ENCODE data around the gene OSTF1.

OSTF1 gene, protein sequence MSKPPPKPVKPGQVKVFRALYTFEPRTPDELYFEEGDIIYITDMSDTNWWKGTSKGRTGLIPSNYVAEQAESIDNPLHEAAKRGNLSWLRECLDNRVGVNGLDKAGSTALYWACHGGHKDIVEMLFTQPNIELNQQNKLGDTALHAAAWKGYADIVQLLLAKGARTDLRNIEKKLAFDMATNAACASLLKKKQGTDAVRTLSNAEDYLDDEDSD

DNA sequence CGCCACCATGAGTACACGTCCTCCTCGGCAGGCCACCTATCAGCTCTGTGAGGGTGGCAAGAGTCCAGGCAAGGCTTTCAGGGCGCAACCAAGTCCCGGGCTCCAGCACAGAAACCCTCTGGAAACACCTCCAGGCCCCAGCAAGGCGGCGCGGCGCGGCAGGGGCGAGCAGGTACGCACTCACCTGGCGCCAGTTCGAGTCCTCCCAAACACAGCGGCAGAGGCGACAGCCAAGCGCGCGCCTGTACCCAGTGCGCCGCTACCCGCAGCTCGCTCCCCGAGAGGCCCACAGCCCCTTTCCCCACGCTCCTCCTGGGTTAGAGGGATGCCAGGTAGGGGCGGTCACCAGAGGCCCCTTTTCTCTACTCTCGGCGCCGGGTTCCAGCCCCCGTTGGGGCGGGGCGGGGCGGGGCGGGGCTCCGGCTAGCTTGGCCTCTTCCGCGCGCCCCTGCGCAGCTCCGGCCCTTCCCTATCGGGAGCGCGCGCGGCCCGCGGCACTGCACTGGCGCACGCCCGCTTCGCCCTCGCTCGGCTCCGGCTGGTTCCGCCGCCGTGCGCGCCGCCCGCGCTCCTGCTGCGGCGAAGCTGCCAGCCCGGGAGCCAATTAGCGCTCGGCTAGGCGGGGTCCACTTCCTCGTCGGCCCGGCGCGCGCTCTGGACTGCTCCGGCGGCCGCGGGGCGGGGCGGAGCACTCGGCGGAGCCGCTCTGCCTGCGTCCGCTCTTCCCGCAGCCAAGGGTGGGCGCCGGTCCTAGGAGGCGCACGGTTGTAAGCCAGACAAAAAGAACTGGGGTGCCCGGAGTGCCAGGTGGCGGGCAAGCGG is at the start of gene OSTF1, which contains the start of gene NMRK1:
TSS of gene OSTF1 (plus strand) at position 691 of the 822 bp plus-strand sequence. CDS start 179 bp downstream, outside the sequence.
TSS of gene NMRK1 (minus strand) at position 332 of the 822 bp plus-strand sequence. CDS start 5,040 bp downstream, outside the sequence.
- DNase-seq, result peak; percentile 97

DNA sequence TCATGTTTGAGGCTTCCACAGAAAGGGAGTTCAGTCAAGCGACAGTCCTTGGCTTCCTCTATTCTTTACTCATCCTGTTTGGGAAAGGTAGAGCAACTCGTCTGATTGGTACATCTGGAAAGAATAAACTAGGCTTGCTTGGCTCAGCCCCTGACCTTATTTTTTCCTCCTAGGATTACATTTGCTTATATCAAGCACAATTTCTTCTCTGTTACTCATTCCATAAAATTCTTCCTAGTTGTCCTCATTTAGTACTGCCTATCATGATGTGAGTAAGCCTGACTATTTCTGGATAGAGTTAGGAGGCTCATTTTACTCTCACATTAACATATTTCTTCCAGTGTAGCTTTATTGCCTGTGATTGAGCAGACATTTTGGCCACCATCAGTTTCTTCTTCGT is 49.3 kb upstream of the OSTF1 start:
- DNase-seq, result no peak

DNA sequence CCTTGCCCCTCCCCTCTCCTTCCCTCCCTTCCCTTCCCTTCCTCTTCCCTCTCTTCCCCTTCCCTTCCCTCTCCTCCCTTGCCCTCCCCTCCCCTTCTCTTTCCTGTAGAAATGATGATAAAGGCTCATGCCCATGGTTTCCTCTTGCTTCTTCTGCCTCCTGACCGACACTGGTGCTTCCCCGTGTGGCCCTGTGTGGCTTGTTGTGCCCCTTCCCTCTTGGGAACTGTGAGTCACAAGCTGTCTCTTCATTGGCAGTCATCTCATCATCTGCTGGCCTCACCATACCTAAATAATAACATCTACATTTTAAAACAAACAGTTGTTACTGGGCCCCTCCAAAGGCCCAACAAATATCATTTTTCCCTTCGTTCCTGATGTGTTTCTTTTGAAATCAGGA is 48.5 kb upstream of the OSTF1 start:
- DNase-seq, result no peak

DNA sequence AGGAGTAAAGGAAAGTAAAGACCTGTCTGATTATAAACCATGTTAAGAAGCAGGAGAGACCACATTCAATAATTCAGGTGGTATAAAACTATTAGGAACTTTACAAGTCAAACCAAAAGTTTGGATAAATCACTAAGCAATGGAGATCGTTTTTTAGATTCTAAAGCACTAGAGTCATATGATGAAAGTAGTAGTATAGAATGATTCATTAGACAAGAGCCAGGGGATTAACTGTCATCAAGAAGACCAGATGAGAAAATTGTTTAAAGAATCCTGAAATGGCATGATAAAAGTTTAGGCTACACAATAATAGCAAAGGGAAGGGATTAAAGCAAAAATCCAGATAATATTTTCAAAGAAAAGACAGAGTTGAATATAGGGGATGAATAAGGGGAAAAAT is 47.3 kb upstream of the OSTF1 start:
- no peak for DNase-seq

DNA sequence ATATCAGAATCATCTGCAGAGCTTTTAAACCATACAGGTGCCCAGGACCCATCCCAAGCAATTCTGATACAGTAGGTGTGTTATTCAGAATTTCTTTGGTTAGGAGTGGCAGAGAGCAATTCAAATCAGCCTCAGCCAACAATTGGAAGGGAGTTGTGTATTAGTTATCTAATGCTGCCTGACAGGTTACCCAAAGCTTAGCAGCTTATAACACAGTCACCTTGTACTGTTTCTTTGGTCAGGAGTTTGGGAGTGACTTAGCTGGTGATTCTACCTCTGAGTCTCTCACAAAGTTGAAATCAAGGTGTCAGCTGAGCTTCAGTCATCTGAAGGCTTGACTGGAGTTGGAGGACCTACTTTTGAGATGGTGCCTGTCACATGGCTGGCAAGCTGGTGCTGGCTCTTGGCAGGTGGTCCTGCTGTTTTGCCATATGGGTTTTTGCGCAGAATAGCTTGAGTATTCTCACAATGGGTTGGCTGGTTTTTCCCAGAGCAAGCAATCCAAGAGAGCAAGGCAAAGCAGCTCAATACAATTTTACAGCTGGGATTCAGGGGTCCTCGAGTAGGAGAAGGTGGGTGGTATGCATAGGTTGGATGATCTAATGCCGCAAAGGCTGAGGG is 41.5 kb upstream of the OSTF1 start:
- DNase-seq, result no peak

DNA sequence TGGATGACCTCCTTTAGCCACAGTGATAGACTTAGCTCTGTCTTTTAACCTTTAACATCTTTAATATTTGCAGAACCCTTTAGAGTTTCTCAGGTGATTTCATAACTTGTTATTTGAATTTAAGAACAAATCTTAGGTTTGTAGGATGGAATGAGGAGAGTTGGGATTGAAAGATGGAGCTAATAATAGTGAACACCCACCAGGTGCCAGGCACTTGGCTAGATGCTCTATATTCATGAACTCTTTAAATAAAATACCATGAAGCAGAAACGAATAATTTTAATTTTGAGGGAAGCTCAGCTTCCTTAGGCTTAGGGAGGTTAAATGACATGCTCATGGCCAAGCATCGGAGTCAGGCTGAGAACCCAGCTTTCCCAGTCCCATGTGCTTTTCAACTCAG is 40.8 kb upstream of the OSTF1 start:
- DNase-seq, result no peak

DNA sequence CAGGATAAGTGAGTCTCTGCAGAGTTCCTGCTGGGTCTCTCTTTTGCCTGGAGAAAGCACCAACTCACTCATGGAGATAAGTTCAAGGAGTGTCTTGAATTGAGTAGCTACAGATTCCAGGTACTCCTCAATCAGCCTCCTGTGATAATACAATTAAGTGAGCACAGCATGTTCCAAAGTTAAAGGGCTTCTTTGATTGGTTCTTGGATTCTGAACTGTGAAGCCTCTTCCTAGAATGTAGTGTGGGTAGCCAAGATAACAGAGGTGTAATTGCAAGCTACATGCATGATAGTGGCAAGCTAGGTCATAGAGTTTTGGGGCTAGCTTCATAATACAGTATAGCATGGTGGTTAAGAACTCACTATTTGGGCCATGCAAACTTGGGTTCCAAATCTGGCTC is 37.0 kb upstream of the OSTF1 start:
- DNase-seq, result no peak

DNA sequence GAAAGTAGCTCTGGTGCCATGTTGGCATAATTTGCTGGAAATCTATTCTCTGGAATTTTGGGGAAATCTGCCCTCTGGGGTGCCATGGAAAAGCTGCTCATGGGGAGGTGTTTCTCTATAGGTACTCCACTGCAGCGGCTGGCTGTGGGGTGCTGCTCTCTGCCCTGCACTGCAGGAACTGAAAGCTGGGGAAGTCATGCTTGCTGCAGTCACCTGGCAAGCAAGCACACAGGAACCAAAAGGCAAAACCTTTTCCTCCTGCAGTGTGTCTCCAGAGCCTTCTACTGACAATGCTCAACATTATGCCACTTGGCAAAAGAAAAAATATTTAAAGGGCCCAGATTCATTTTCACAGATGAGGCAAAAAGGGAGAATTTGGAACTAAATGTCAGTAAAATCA is 34.4 kb upstream of the OSTF1 start:
- no peak for DNase-seq

DNA sequence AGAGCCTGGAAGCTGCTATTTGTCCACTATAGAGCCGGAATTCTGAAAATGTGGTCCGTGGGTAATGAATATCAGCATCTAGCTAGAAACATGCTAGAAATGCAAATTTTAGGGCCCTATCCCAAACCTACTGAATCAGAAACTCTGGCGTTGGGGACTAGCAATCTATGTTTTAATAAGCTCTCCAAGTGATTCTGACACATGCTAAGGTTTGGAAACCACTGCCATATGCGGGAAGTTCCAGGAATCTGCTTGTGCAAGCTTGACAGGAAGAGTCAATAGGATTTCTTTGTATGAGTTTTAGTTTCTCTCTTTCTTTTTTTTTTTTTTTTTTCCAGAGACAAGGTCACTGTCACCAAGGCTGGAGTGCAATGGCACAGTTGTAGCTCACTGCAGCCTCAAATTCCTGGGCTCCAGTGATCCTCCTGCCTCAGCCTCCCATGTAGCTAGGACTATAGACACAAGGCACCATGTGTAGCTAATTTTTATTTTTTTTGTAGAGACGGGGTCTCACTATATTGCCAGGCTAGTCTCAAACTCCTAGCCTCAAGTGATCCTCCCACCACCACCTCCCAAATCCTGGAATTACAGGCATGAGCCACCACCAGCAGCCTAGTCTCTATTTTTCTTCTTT is 33.8 kb upstream of the OSTF1 start:
- DNase-seq, result no peak

DNA sequence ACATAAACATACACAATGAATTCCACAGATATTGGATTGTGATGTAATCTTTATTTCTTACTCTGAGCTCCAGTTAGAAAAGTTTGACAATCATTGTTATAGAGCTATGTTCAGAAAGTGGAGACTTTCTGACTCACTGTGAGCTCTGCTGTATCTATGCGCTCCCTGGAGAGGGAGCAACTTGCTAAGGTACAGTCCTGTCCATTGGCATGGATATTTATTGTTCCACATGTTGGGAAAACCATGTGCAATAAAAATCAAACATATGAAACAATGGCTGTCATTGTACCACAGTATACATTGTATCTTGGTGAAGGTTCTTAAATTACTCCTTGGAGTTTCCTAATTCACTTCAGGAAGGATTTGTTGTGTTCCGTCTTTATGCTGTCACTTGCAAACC is 27.1 kb upstream of the OSTF1 start:
- DNase-seq, result no peak

DNA sequence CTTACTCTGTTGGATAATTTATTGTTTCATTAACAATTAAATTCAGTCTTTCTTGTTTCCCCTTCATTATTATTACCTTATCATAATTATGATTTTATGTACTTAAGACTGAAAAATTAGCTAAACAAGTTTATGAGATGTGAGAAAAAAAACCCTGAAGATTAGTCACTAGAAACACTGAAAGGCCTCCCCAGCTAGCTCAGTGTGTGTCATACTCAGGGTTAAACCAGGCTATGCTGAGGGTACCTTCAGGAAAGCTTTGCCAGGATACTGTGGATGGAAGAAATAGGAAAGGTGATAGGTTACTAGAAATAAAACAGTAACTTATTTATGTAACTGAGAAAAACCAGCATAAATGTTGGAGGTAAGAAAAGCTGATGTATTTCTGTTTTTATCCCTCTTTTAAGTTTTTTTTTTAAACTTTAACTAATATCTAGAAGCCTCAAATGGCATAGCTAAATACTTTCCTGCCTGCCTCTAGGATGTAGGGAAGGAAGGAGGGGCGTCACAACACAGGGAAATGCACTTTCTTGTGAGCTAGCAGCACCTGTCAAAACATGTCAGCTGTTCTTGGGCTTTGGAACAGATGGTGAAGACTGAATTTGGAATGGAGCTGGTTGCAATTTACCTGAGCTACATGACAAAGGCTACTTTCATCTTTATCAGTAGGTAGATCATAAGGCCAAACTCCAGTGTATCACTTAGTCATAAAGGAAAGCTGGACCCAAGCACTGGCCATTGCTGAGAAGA is 24.6 kb upstream of the OSTF1 start:
- DNase-seq, result no peak

DNA sequence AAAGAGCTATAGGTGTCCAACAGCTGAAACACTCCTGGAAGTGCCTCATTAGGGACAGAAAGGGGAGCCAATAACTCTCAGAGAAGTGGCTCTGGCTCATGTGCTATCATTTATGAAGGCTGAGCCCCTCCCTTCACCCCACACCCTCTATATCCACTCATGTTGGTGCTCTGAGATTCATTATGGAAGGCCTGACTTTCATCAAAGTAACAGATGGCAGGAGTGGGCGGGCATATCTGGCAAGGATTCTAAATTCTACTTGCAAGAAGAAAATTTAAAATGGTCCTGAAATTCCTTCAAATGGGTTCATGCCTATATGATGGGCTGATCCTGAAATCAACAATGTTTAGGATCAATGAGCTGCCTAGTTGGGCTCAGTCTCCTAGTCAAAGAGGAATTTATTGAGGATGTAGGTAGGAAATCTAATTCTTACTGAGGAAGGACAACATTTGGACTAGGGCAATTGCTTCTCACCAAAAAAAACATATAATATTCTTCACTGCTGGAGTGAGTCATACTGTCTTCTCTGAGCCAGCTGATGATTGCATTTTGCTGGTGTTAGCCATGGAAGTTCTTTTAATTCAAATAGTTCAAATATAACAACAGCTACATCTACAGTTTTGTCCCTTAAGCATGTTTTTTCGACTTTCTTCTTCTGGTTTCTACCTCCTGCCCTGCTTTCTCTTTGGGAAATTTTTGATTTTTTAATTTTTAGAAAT is 23.8 kb upstream of the OSTF1 start:
- no peak for DNase-seq

DNA sequence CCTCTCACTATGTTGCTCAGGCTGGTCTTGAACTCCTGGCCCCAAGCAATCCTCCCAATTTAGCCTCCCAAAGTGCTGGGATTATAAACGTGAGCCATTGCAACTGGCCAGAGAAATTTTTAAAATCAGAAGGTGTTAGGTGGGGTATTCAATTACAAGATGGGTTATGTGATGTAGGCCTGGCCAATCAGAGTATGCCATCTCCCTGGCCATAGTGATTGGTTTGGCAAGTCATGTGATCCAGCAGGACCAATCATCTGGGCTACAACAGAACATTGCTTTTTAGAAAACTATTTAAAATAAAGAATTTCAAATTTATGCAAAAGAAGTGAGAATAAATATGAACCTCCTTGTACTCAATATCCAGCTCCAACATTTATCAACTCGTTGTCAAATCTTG is 22.8 kb upstream of the OSTF1 start:
- no peak for DNase-seq

DNA sequence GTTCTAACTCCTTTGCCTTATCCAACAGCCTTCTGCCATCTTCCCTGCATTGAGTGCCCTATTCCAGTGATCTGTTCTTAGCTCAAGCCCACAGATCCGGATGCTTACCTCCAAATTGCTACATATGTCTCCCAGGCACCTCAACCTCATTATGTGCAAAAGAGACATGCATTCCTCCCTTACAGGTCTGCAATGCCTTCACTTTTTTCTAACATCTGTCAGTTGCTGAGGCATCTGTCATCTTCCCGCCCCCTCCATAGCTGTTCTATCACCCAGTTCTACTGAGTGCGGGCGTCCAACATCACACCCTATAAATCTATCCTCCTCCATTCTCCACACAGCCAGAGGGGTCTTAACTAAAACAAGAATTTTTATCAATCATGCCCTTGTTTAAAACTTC is 20.4 kb upstream of the OSTF1 start:
- DNase-seq, result no peak

DNA sequence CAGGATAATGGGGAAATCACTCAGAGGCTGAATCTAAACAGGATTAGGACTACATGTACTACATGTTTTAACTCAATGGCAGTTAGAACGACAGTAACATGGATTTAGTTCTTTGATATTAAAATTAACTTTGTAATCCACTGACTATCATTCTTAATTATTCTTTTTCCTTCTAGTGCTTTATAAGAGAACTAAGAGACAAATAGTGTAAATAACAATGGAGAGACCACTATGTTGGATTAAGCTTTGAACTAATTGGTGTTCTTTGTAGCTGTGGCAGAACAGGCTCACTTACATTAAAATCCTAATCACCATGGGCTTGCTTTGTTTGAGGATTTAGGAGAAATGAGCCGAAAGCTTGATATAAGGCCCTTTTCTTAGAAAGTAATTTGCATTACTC is 19.1 kb upstream of the OSTF1 start:
- no peak for DNase-seq

DNA sequence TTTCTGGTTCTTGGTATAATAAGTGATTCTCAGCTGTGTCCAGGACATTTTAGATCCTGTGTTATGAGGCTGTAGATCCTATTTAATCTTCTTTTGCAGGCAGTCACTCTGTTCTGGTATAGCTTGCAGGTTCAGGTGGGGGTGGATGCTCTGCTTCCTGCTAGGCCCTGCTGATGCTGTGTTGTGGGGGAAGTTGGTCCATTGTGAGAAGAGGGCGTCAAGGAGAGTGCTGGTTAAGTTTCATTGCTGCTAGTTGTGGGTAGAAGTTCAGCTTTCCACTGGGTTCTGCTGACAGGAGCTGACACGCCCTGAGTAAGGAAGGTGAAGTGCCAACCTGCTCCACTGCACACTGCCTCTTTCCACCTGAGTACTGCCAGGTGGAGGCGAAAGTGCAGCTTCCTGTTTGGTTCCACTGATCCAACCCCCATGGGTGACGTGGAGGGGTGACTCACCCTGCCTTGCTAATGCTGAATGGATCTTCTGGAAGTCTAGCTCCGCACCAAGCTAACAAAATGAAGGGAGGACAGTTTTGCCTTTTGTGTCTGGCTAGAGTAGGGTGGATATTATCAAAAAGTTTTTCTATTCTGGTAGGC is 16.7 kb upstream of the OSTF1 start:
- no peak for DNase-seq

DNA sequence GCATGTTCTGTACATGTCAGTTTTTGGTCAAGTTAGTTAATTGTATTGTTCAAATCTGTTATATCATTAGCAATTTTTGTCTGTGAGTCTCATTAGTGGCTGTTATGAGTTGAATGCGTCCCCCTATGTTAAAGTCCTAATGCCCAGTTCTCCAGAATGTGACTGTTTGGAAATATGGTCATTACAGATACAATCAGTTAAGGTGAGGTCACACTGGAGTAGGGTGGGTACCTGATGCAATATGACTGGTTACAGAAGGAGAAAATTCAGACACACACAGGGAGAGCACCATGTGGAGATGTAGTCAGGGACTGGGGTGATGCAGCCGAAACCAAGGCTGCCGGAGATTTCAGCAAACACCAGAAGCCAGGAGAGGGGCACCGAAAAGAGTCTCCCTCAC is 15.4 kb upstream of the OSTF1 start:
- DNase-seq, result no peak

DNA sequence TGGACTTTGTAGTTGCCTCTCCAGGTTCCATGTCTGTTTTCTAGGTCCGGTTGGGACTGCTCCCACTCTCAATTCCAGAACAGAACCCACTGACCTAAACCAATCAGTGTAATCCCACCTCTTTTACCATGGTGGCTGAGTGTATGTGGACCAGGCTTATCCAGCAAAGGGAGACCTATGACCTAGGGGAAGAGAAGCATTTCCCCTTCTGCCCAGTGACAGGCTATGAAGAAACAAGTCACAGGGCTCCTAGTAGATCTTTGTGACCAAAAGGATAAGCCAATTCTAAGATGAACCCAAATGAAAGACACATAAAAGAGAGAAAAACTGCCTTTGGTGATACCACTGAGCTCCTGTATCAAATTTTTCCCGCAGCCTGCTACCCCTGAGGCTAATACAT is 6.7 kb upstream of the OSTF1 start:
- no peak for DNase-seq

DNA sequence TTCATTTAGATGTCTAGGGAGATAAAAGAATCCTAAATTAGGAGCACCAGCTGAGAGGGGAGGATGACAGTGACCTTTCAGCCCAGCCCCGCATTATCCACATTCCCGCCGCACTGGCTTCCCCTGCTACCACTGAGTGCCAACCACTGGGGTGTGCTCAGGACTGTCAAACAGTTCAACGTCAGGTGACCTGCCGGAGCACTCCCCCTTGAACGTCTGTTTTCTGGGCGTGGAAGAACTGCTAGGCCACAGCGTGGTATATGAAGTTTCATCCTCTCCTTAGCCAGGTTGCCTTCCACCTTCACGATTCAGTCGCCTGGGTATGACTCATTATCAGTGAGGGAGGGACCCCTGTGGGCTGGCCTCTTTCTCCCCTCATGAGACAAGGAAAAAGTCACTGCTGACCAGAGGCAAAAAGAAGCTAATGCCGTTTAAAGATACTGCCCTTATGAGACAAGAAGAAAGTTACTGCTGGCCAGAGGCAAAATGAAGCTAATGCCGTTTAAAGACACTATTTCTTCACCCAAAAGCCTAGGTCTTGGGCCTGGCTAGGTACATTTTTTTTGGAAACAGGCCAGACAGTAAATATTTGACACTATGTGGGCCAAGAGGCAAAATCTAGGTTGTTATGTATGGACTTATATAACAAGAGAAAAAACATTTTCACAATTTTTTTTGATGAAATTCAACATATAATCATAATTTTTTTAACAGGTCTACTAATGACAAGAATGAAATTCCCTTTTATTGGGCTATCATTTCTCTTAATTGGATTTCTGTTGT is 4.9 kb upstream of the OSTF1 start:
- DNase-seq, result no peak

DNA sequence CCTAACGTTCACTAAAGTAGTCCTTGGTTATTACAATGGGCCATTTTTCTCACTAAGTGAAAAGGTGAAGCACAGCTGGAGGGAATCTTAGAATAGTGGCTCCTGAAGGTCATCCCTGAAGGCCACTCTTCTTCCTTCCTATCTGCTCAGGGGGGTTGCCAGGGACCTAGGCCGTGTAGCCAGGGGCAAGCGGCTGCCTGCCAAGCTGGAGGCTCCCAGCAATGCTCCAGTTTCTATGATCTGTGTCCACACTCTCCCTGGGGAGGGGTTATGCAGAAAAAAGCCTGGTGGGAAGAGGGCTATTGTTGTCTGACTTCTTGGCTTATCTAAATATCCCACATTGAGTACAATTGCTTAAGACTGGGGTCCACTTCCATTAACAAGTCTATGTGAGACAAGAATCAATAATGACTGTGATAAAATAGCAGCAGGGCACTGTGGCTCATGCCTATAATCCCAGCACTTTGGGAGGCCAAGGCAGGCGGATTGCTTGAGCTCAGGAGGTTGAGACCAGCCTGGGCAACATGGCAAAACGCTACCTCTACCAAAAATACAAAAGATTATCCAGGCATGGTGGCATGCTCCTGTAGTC is 4.1 kb upstream of the OSTF1 start:
- DNase-seq, result no peak
